IPS-NIHi7 (cell line): ENCODE data around the gene TUBB3.
"Not testable (repeated sequence)": the region's sequence is repeated elsewhere in the genome, so short reads cannot be mapped to it uniquely, and the experiment has no call there.

ENCODE experiments used
- DNase-seq: peaks from one replicate; pipeline ENCODE4 v3.0.0; 2012; ENCODE audit warnings: mixed read lengths; ENCODE audit errors: extremely low spot score

The TUBB3 gene

GRCh38 chr16:89965447-89966225 is 42.5 kb downstream of the TUBB3 start:
- no peak for DNase-seq

GRCh38 chr16:89966756-89967155 is 43.6 kb downstream of the TUBB3 start:
- DNase-seq: no peak

GRCh38 chr16:89967436-89967835 is 44.3 kb downstream of the TUBB3 start:
- DNase-seq: not testable (repeated sequence)

- not testable (repeated sequence) for DNase-seq
Measured at GRCh38 chr16:89968074-89968473, 44.9 kb downstream of the TUBB3 start.

GRCh38 chr16:89969741-89970410 is 46.7 kb downstream of the TUBB3 start:
- no peak for DNase-seq

- no peak for DNase-seq
Measured at GRCh38 chr16:89971495-89972243, 48.5 kb downstream of the TUBB3 start.

- peak; percentile 100 for DNase-seq
Measured at GRCh38 chr16:89972244-89973234, 49.4 kb downstream of the TUBB3 start.

GRCh38 chr16:89973235-89973634 is 50.1 kb downstream of the TUBB3 start:
- no peak for DNase-seq

- DNase-seq: no peak
Measured at GRCh38 chr16:89973654-89974335, 50.7 kb downstream of the TUBB3 start.

GRCh38 chr16:89974870-89975269 is 51.7 kb downstream of the TUBB3 start:
- DNase-seq: no peak

- no peak for DNase-seq
Measured at GRCh38 chr16:89981414-89981813, 58.3 kb downstream of the TUBB3 start.

- DNase-seq: no peak
Measured at GRCh38 chr16:89982318-89982717, 59.2 kb downstream of the TUBB3 start.

GRCh38 chr16:89983536-89983935 is 60.4 kb downstream of the TUBB3 start:
- no peak for DNase-seq

GRCh38 chr16:89984216-89984615 is 61.1 kb downstream of the TUBB3 start:
- no peak for DNase-seq

GRCh38 chr16:89985219-89985618 is 62.1 kb downstream of the TUBB3 start:
- no peak for DNase-seq
